CD4-positive, alpha-beta T cell (primary cell): ENCODE data around the gene ANKLE2. TPM values are rescaled to one million over a fixed set of nuclear protein-coding genes. Genes with fewer than 3 reads are reported as not detected.
"Not testable (repeated sequence)": the region's sequence is repeated elsewhere in the genome, so short reads cannot be mapped to it uniquely, and the experiment has no call there.

Source experiments
- ATAC-seq: fragments of 200-7000 bp; cut with Tn5 transposase; one replicate; pipeline ENCODE4 v1.10.0; 2022; ENCODE audit warnings: mild to moderate bottlenecking; ENCODE audit not compliant: poor library complexity
- CTCF ChIA-PET: fragments of 350-600 bp; sonication (Branson Sonifier 250); formaldehyde crosslinking; loops from one replicate; lab custom pipeline; 2021; ENCODE audit warnings: antibody characterized with exemption, inconsistent platforms; lab: Charles Lee
- POLR2A ChIA-PET: fragments of 350-600 bp; sonication (Branson Sonifier 250); formaldehyde crosslinking; loops from one replicate; lab custom pipeline; 2021; ENCODE audit warnings: antibody characterized with exemption, inconsistent platforms; lab: Charles Lee
- DNase-seq, 14 experiments: peaks; one replicate each; pipeline ENCODE4 v3.0.0-alpha.2; 2013 to 2020; ENCODE audit warnings: mixed read lengths in 2 of 14
- H3K27ac ChIP-seq, 2 donors: one replicate each; pipeline versions ENCODE4 v1.5.1 to v1.7.0; 2013; ENCODE audit warnings: low read length in 2 of 2, low read depth in 1 of 2, mild to moderate bottlenecking in 1 of 2
- H3K27me3 ChIP-seq, 2 experiments: 1 replicate in 1 of 2; 2 replicates in 1 of 2; pipeline versions ENCODE4 v1.6.1 to v1.7.0; 2013; ENCODE audit warnings: low read length in 2 of 2, control low read depth in 1 of 2, mild to moderate bottlenecking in 1 of 2, moderate library complexity in 1 of 2; ENCODE audit not compliant: insufficient read depth in 2 of 2, control insufficient read depth in 1 of 2
- H3K36me3 ChIP-seq: one replicate; pipeline ENCODE4 v1.6.1; 2013; ENCODE audit warnings: low read length, control low read depth; ENCODE audit not compliant: insufficient read depth
- H3K4me1 ChIP-seq: one replicate; pipeline ENCODE4 v1.6.1; 2013; ENCODE audit warnings: low read length, control low read depth; ENCODE audit not compliant: insufficient read depth
- H3K4me3 ChIP-seq: one replicate; pipeline ENCODE4 v1.5.1; 2013; ENCODE audit warnings: mild to moderate bottlenecking, low read length, moderate library complexity
- H3K9me3 ChIP-seq, 2 experiments: 1 replicate in 1 of 2; 2 replicates in 1 of 2; pipeline versions ENCODE4 v1.6.1 to v1.7.0; 2013; ENCODE audit warnings: low read length in 2 of 2, mild to moderate bottlenecking in 2 of 2, control low read depth in 1 of 2, moderate library complexity in 1 of 2; ENCODE audit not compliant: control insufficient read depth in 1 of 2, insufficient read depth in 1 of 2
- H3K27ac Mint-ChIP-seq: one replicate; pipeline ENCODE4 v1.8.0; 2020; ENCODE audit warnings: mixed read lengths
- H3K27me3 Mint-ChIP-seq: one replicate; pipeline ENCODE4 v1.8.0; 2021; ENCODE audit warnings: mixed read lengths
- H3K36me3 Mint-ChIP-seq: one replicate; pipeline ENCODE4 v1.8.0; 2021; ENCODE audit warnings: low read depth, mixed read lengths
- H3K4me1 Mint-ChIP-seq: one replicate; pipeline ENCODE4 v1.8.0; 2021; ENCODE audit warnings: low read depth, mixed read lengths
- H3K4me3 Mint-ChIP-seq: one replicate; pipeline ENCODE4 v1.8.0; 2020; ENCODE audit warnings: mild to moderate bottlenecking, mixed read lengths
- H3K9me3 Mint-ChIP-seq: one replicate; pipeline ENCODE4 v1.8.0; 2020; ENCODE audit warnings: mixed read lengths
- intact Hi-C, 2 experiments: fragments of 100-400 bp; cut with DNase I in 1 of 2; cut with micrococcal nuclease in 1 of 2; formaldehyde crosslinking; loops; one replicate each; pipeline versions ENCODE4 v1.15.1 to v1.9.0; 2023 to 2025; cut with DNase I, micrococcal nuclease
- total RNA-seq, 174 experiments: library from RNA in 2 of 174; stranded (reverse) in 2 of 174; gene quantifications; one replicate each; pipeline ENCODE4 v1.2.3 and lab custom pipeline; 2021 to 2026
- TF ChIP-seq, protein P1 (sequence below): fragments of 200-600 bp; IDR thresholded peaks from one replicate; pipeline ENCODE4 v1.8.0; 2022; ENCODE audit warnings: antibody characterized with exemption, mild to moderate bottlenecking

The ANKLE2 gene
- total RNA-seq, 2 experiments from 2014 or later, result 61.7 to 65.7 TPM

DNA sequence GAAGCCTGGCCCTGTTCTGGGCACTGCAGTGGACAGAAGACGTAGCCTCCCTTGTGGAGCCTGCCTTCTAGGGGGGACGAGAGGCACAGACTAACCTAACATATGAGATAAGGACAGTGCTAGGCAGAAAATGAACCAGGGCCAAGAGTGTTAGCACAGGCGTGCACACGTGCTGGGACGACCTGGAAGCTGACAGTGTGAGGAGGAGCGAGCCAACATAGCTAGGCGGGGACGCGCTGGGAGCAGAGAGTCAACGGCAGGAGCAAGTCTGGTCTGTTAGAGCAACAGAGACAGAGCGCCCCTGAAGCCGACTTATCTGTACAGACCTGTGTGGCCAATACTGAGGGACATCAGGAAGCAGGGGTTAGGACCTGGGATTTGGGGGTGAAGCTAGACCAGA, 66.2 kb downstream of the ANKLE2 start:
- CTCF ChIA-PET, result no interaction called here
- ATAC-seq, result no peak
- Histone ChIP-seq H3K27me3 (no peaks in the 10 kb centered on the region), H3K27ac (no peak overlapping the region), H3K36me3 (peaks cover 3% of the 10 kb centered on the region), H3K4me1 (no peaks in the 10 kb centered on the region), H3K4me3 (no peak overlapping the region), H3K9me3 (no peaks in the 10 kb centered on the region)
- H3K27me3 Mint-ChIP-seq, result no peaks in the 10 kb centered on the region
- H3K4me3 Mint-ChIP-seq, result no peak overlapping the region
- H3K9me3 Mint-ChIP-seq, result no peaks in the 10 kb centered on the region
- H3K36me3 Mint-ChIP-seq, result peaks cover 25% of the 10 kb centered on the region
- TF ChIP-seq, protein P1, sequence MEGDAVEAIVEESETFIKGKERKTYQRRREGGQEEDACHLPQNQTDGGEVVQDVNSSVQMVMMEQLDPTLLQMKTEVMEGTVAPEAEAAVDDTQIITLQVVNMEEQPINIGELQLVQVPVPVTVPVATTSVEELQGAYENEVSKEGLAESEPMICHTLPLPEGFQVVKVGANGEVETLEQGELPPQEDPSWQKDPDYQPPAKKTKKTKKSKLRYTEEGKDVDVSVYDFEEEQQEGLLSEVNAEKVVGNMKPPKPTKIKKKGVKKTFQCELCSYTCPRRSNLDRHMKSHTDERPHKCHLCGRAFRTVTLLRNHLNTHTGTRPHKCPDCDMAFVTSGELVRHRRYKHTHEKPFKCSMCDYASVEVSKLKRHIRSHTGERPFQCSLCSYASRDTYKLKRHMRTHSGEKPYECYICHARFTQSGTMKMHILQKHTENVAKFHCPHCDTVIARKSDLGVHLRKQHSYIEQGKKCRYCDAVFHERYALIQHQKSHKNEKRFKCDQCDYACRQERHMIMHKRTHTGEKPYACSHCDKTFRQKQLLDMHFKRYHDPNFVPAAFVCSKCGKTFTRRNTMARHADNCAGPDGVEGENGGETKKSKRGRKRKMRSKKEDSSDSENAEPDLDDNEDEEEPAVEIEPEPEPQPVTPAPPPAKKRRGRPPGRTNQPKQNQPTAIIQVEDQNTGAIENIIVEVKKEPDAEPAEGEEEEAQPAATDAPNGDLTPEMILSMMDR, result no peak
- POLR2A ChIA-PET, result interaction anchor here (0.6 kb wide), 1 partner anchor 15 kb away, joined by 4 read pairs; no protein-coding TSS in a partner anchor
- no peak overlapping the region for H3K27ac Mint-ChIP-seq
- DNase-seq, result no peak
- H3K4me1 Mint-ChIP-seq, result no peaks in the 10 kb centered on the region
- intact Hi-C loops, result no loop called here

DNA sequence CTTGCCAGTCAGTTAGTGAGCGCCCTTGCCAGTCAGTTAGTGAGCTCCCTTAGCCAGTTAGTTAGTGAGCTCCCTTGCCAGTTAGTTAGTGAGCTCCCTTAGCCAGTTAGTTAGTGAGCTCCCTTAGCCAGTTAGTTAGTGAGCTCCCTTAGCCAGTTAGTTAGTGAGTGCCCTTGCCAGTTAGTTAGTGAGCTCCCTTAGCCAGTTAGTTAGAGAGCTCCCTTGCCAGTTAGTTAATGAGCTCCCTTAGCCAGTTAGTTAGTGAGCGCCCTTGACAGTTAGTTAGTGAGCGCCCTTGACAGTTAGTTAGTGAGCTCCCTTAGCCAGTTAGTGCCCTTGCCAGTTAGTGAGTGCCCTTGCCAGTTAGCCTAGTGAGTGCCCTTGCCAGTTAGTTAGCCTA, 66.7 kb downstream of the ANKLE2 start:
- H3K27me3 ChIP-seq, H3K4me3 Mint-ChIP-seq, H3K9me3 ChIP-seq, H3K4me3 ChIP-seq, H3K27ac ChIP-seq, H3K4me1 ChIP-seq, H3K36me3 ChIP-seq, intact Hi-C loops, H3K27ac Mint-ChIP-seq, H3K27me3 Mint-ChIP-seq, POLR2A ChIA-PET, H3K9me3 Mint-ChIP-seq, CTCF ChIA-PET, ATAC-seq, H3K4me1 Mint-ChIP-seq, DNase-seq: not testable (repeated sequence)
- peaks cover 21% of the 10 kb centered on the region for H3K36me3 Mint-ChIP-seq

DNA sequence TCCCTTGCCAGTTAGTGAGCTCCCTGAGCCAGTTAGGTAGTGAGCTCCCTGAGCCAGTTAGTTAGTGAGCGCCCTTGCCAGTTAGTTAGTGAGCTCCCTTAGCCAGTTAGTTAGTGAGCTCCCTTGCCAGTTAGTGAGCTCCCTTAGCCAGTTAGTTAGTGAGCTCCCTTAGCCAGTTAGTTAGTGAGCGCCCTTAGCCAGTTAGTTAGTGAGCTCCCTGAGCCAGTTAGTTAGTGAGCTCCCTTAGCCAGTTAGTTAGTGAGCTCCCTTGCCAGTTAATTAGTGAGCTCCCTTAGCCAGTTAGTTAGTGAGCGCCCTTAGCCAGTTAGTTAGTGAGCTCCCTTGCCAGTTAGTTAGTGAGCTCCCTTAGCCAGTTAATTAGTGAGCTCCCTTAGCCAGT, 69.6 kb downstream of the ANKLE2 start:
- H3K9me3 Mint-ChIP-seq, intact Hi-C loops, H3K27me3 Mint-ChIP-seq, ATAC-seq, POLR2A ChIA-PET, CTCF ChIA-PET, H3K27ac ChIP-seq, H3K36me3 Mint-ChIP-seq, H3K4me3 ChIP-seq, H3K4me3 Mint-ChIP-seq, H3K36me3 ChIP-seq, H3K27ac Mint-ChIP-seq, H3K4me1 Mint-ChIP-seq, H3K27me3 ChIP-seq, H3K4me1 ChIP-seq, H3K9me3 ChIP-seq, DNase-seq: not testable (repeated sequence)

DNA sequence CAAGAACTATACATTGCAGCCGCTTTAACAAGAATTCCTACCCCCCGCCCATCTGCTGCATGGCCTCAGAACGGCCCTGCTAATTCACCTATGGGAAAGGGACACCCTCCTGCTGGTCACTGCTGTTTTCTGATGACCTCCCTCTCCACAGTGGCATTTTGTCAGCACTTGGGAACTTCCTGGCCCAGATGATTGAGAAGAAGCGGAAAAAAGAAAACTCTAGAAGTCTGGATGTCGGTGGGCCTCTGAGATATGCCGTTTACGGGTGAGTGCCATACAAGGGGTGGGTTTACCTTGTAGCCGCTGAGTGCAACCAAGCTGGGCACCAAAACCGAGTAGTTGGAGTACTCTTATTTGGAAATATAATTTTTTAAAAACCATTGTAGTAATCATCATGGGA, 71.5 kb downstream of the ANKLE2 start:
- Mint-ChIP-seq H3K4me1 (peaks cover 13% of the 10 kb centered on the region), H3K36me3 (peaks cover 5% of the 10 kb centered on the region), H3K27ac (peak overlapping the region; percentile 60), H3K9me3 (no peaks in the 10 kb centered on the region), H3K27me3 (no peaks in the 10 kb centered on the region), H3K4me3 (peak overlapping the region; percentile 81)
- CTCF ChIA-PET, result no interaction called here
- no peak overlapping the region for H3K27ac ChIP-seq
- intact Hi-C loops, result no loop called here
- TF ChIP-seq, protein P1, result no peak
- ATAC-seq, result no peak
- no peaks in the 10 kb centered on the region for H3K36me3 ChIP-seq
- DNase-seq, result no peak
- no peaks in the 10 kb centered on the region for H3K27me3 ChIP-seq
- H3K9me3 ChIP-seq, result no peaks in the 10 kb centered on the region
- H3K4me3 ChIP-seq, result no peak overlapping the region
- POLR2A ChIA-PET, result no interaction called here
- H3K4me1 ChIP-seq, result peaks cover 20% of the 10 kb centered on the region
